ENCODE measurements around the gene PKLR. TPM values are rescaled to one million over a fixed set of nuclear protein-coding genes. Genes with fewer than 3 reads are reported as not detected.

Gene PKLR
- polyA plus RNA-seq, 1 donor from 2014 or later: not detected

DNA sequence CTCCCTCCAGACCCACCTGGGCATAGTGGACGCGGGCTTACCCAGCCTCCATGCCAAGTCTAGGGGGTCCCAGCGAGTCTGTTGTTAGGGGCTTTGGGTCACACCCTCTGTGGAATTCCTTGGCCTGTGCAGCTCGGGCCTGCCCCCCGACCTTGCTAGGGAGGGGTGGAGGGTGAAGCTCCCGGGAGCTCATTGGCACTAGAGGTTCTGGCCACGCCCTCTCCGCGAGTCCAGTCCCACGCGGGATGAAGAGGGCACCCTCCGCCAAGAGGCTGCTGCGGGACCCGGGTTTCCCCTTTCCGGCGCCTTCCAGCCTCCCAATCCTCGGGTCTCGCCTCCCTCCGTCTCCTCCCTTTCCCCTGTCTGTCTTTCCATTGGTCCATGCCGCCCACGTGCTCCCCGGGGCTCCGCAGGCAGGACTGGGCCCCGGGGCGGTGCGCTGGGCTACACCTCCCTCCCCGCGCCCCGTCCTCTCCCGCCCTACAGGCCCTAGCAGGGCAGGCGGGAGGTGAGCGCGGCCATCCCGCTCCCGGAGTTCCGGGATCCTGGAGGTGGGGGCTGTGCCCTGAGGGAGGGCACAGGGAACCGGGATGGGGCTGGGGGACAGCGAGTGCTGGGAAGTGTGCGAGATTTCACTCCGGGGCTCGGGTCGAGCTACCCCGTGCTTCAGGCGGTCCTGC is 22.9 kb upstream of the PKLR start:
- peak overlapping the region; percentile 99 for H3K4me2 ChIP-seq (ENCODE audit: low read length)
- peak overlapping the region; percentile 91 for H3K9ac ChIP-seq (ENCODE audit: low read length)
- H3K36me3 ChIP-seq (ENCODE audit: insufficient read depth, low read length): peaks cover 4% of the 10 kb centered on the region
- no peaks in the 10 kb centered on the region for H3K9me3 ChIP-seq (ENCODE audit: low read length)
- peaks cover 28% of the 10 kb centered on the region for H3K79me2 ChIP-seq (replicated peaks; ENCODE audit: insufficient read depth, low read length)
- peaks cover 7% of the 10 kb centered on the region for H4K20me1 ChIP-seq (ENCODE audit: insufficient read depth)
- TF ChIP-seq MXI1 (conservative IDR thresholded peaks at IDR 0.05; ENCODE audit: poor library complexity, severe bottlenecking) (peak; percentile 46), POLR2AphosphoS5 (IDR thresholded peaks at IDR 0.05) (peak; percentile 36)
- TF ChIP-seq, protein P1, sequence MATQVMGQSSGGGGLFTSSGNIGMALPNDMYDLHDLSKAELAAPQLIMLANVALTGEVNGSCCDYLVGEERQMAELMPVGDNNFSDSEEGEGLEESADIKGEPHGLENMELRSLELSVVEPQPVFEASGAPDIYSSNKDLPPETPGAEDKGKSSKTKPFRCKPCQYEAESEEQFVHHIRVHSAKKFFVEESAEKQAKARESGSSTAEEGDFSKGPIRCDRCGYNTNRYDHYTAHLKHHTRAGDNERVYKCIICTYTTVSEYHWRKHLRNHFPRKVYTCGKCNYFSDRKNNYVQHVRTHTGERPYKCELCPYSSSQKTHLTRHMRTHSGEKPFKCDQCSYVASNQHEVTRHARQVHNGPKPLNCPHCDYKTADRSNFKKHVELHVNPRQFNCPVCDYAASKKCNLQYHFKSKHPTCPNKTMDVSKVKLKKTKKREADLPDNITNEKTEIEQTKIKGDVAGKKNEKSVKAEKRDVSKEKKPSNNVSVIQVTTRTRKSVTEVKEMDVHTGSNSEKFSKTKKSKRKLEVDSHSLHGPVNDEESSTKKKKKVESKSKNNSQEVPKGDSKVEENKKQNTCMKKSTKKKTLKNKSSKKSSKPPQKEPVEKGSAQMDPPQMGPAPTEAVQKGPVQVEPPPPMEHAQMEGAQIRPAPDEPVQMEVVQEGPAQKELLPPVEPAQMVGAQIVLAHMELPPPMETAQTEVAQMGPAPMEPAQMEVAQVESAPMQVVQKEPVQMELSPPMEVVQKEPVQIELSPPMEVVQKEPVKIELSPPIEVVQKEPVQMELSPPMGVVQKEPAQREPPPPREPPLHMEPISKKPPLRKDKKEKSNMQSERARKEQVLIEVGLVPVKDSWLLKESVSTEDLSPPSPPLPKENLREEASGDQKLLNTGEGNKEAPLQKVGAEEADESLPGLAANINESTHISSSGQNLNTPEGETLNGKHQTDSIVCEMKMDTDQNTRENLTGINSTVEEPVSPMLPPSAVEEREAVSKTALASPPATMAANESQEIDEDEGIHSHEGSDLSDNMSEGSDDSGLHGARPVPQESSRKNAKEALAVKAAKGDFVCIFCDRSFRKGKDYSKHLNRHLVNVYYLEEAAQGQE (IDR thresholded peaks at IDR 0.05; ENCODE audit: borderline replicate concordance): no peak
- peak overlapping the region; percentile 34 for H3K27ac ChIP-seq (ENCODE audit: low read length)
- H2AFZ ChIP-seq (ENCODE audit: low read depth, low read length): no peak overlapping the region
- no peaks in the 10 kb centered on the region for H3K27me3 ChIP-seq (ENCODE audit: insufficient read depth, low read depth, low read length)
- no peaks in the 10 kb centered on the region for H3F3A ChIP-seq (ENCODE audit: insufficient read depth, low read length, poor library complexity, severe bottlenecking)
- H3K9me2 ChIP-seq (ENCODE audit: insufficient read depth, low read length): no peaks in the 10 kb centered on the region
- peak overlapping the region; percentile 90 for H3K4me3 ChIP-seq (ENCODE audit: low read length)

DNA sequence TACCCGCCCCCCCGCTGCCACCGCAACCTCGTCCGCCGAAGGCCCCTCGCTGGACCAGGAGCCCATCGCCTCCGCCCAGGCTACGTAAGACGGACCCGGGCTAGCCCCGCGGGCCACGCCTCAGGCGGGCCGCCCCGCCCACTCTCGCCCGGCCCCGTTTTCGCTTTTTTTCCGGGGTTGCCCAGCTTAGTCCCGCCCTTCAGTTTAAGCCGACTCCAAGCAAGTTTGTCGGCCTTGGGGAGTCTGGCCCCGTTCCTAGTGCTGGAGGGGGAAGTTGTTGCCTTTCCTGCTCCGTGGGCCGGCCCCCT is 22.4 kb upstream of the PKLR start:
- peaks cover 4% of the 10 kb centered on the region for H3K36me3 ChIP-seq (ENCODE audit: insufficient read depth, low read length)
- no peaks in the 10 kb centered on the region for H3K27me3 ChIP-seq (ENCODE audit: insufficient read depth, low read depth, low read length)
- H3K27ac ChIP-seq (ENCODE audit: low read length): peak overlapping the region; percentile 34
- peak overlapping the region; percentile 91 for H3K9ac ChIP-seq (ENCODE audit: low read length)
- H3K4me2 ChIP-seq (ENCODE audit: low read length): peak overlapping the region; percentile 99
- peaks cover 28% of the 10 kb centered on the region for H3K79me2 ChIP-seq (replicated peaks; ENCODE audit: insufficient read depth, low read length)
- no peaks in the 10 kb centered on the region for H3K9me3 ChIP-seq (ENCODE audit: low read length)
- TF ChIP-seq, protein P1 (IDR thresholded peaks at IDR 0.05; ENCODE audit: borderline replicate concordance): no peak
- no peak for TF ChIP-seq POLR2AphosphoS5 (IDR thresholded peaks at IDR 0.05)
- TF ChIP-seq TAF1 (IDR thresholded peaks at IDR 0.05; ENCODE audit: low read depth): no peak
- TF ChIP-seq RAD21 (conservative IDR thresholded peaks at IDR 0.05): no peak
- TF ChIP-seq MXI1 (conservative IDR thresholded peaks at IDR 0.05; ENCODE audit: poor library complexity, severe bottlenecking): no peak
- TF ChIP-seq EZH2 (IDR thresholded peaks at IDR 0.05; ENCODE audit: borderline replicate concordance, insufficient read depth, low read length, poor library complexity, severe bottlenecking): no peak
- TF ChIP-seq, protein P2, sequence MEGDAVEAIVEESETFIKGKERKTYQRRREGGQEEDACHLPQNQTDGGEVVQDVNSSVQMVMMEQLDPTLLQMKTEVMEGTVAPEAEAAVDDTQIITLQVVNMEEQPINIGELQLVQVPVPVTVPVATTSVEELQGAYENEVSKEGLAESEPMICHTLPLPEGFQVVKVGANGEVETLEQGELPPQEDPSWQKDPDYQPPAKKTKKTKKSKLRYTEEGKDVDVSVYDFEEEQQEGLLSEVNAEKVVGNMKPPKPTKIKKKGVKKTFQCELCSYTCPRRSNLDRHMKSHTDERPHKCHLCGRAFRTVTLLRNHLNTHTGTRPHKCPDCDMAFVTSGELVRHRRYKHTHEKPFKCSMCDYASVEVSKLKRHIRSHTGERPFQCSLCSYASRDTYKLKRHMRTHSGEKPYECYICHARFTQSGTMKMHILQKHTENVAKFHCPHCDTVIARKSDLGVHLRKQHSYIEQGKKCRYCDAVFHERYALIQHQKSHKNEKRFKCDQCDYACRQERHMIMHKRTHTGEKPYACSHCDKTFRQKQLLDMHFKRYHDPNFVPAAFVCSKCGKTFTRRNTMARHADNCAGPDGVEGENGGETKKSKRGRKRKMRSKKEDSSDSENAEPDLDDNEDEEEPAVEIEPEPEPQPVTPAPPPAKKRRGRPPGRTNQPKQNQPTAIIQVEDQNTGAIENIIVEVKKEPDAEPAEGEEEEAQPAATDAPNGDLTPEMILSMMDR (IDR thresholded peaks at IDR 0.05; ENCODE audit: poor library complexity, severe bottlenecking): no peak
- TF ChIP-seq SMC3 (conservative IDR thresholded peaks at IDR 0.05; ENCODE audit: poor library complexity): no peak
- TF ChIP-seq EP300 (conservative IDR thresholded peaks at IDR 0.05; ENCODE audit: poor library complexity, severe bottlenecking): no peak
- no peaks in the 10 kb centered on the region for H3K9me2 ChIP-seq (ENCODE audit: insufficient read depth, low read length)
- peaks cover 7% of the 10 kb centered on the region for H4K20me1 ChIP-seq (ENCODE audit: insufficient read depth)
- H2AFZ ChIP-seq (ENCODE audit: low read depth, low read length): no peak overlapping the region
- H3K4me3 ChIP-seq (ENCODE audit: low read length): peak overlapping the region; percentile 90
- H3F3A ChIP-seq (ENCODE audit: insufficient read depth, low read length, poor library complexity, severe bottlenecking): no peaks in the 10 kb centered on the region

All from neural cell (in vitro differentiated cells).